Left renal cortex interstitium (tissue), 4 donors: ENCODE data around the gene NR5A2. TPM values are rescaled to one million over a fixed set of nuclear protein-coding genes. Genes with fewer than 3 reads are reported as not detected.

ENCODE experiments used
- DNase-seq, 4 donors: peaks; one replicate each; pipeline ENCODE4 v3.0.0-alpha.2; 2013; ENCODE audit warnings: low read depth in 4 of 4, low spot score in 2 of 4, missing footprints in 1 of 4
- polyA plus RNA-seq, 4 donors: library from polyadenylated mRNA; unstranded; fragments of 120-200 nt; gene quantifications; one replicate each; pipeline ENCODE4 v1.2.1, GENCODE V29; 2013; ENCODE audit not compliant: insufficient read length in 4 of 4

The NR5A2 gene
- polyA plus RNA-seq, 4 donors, result 1.8 to 2.6 (median 2.3) TPM

DNA sequence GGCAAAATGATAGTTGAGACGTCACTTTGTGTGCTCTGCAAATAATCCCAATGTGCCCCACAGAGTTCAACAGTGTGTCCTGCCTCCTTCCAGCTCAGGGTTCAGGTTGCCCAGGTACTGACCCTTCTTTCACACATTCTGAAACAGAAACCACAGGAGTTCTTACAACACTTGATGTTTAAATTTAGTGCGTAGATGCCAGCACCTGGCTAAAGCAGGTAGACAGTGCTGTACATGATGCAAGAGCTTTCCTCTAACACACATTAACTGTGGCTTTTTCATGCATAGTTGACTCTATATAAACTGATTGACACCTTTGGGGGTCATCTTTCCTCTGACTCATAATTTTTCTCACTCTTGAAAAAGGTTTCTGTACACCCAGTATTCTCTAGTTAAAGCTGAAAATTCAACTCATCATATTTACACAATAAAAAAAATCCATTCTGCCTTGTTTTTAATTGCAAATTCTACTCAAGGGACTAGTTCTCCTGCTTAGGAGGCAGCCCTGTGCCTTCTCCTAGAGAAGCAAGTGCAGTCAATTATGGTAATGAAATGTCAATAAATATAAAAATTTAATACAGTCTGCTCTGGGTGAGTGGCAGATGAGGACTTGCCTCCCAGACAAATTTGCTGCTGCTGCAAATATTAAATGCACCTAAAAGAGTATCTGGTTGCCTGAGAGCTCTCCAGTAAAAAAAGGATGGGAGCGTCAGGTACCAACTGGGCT, 91.4 kb downstream of the NR5A2 start:
- no peak for DNase-seq

DNA sequence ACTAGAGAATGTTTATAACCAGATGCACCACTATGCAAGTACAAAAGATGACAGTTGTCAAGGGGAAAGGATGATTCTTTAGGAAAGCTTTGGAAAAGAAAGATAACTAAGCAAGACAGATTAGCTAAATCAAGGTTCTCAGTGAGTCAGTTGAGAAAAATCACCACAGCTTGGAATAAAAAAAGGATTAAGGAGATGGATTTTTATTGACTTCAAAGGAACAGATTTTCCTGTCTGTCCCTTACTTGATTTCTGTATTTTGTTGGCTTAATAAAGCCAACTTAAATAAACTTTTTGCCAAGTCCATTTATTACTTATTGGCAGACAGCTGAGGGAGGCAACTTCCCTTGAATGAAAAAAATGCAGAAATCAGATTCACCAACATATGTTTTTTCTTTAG, 93.9 kb downstream of the NR5A2 start:
- DNase-seq, result no peak

DNA sequence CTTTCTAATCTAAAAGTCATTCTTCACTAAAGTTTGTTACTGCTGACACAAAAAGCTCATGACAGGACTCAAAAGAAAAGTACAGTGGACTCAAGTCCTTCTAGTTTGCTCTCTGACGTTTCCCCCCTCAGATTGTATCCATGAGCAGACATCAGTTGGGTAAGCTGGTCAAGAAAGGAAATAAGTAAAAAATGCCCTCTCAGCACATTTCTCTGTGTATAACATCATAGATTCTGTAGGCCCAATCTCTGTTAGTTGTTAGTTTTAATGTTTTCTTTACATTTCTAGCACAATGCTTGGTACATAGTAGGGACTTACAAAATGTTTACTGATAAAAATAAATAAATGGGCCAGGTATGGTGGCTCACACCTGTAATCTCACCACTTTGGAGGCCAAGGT, 96.8 kb downstream of the NR5A2 start:
- DNase-seq, result no peak

DNA sequence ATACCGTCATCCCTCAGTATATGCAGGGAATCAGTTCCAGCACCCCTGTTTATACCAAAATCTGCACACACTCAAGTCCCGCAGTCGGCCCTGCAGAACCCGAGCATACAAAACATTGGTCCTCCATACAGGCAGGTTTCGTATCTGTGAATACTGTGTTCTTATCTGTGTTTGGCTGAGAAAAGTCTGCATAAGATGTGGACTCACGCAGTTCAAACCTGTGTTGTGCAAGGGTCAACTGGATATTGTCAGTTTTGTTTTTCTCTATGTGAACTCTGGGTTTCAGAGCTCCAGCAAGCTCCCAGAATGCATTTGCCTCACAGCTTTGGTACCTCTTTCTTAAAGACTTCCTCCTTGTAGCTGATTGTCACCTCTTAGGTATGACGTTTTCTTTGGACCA, 100.6 kb downstream of the NR5A2 start:
- DNase-seq, result no peak

DNA sequence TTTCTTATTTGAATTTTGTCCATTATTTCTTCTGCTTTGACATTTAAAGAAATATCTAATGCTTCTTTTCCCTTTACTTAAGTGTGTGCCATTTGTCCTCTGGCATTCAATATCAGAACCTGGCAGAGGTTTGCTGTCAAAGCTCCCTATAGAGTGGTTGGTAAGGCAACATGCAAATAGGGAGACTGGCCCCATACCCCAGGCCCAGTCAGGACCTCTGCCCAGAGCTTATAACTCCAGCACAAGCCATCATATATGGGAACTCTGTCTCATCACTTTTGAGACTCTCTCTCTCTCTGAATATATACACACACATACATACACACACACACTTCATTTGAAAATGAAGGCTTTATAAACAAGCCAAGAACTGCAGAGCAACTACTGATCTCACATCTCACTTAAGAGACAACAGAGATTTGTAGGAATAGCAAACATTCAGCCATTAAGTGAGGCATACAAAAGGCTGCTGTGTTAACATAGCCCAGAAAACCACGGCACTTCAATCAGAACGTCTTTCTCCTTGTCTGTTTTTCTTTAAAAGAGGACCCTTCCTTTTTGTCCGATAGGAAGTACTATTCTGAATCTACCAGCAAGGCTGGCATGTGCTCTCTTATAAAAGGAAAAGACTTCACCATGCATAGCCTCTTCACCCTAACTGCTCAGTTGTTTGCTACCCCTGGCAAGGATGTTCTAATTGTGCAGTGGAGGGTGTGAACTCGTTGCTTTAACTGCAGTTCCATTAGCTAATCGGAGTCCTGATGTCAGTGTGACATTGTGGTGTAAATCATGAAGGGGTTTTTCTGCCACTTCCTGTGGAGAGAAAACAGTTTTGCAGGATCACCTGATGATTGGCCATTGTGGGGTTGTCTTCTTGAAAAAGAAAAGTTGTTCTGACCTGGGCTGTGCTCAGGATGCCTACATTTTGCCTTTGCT, 101.7 kb downstream of the NR5A2 start:
- DNase-seq, result no peak

DNA sequence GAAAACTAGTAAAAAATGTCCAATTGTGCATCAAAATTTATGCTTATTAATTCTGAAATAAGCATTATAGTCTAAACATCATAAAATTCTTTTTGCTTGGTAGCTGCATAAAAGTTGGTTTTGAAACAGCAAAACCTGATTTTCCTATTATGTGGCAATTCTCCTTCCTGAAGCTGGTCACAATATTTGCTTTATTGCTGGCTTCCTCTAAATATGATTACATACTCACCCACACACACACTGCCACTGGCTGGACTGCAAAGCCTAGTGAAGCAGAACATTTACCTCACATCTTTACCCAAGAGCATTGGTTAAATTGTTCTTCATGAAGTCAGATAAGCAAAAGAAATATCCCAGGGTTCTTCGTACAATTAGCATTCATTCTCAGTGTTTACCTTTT, 103.0 kb downstream of the NR5A2 start:
- no peak for DNase-seq

DNA sequence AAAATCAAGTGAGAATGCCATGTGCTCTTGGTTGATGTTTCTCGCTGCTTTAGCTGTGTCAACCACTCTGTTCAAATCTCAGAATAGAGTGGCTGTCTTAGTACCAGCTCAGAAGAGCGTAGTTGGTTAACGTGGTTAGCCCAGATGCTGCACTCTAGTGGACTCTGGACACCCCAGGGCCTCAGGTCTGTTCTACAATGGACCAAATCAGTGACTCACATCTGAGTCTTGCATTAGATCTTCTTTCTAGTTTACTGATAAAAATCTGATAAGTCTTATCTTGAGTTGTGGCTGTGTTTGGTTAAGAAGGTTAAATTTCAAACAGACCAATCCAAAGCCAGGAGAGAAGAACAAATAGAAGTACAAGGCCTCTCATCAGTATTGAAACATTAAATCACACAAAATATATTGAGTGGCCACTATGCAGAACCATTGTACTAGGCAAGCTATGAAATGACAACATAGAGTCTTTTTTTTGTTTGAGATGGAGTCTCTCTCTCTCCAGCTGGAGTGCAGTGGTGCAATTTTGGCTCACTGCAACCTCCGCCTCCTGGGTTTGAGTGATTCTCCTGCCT, 104.1 kb downstream of the NR5A2 start:
- no peak for DNase-seq

DNA sequence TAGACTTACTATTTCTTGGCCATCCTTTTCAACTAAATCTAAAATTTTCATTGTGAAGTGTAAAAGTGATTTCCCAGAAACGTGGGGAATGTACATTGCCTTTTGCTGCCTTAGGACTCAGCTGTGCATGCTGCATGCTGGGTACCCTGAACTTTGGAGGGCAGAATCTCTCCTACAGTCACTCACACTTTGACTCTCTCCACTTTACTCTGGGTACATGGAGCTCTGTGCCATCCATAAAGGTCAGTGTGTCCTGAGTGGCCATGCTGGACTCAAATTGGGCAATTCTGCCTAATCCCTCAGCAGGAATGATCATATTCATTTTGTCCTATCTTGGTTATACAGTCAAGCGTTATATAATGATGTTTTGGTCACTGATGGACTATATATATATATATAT, 105.6 kb downstream of the NR5A2 start:
- DNase-seq, result no peak

DNA sequence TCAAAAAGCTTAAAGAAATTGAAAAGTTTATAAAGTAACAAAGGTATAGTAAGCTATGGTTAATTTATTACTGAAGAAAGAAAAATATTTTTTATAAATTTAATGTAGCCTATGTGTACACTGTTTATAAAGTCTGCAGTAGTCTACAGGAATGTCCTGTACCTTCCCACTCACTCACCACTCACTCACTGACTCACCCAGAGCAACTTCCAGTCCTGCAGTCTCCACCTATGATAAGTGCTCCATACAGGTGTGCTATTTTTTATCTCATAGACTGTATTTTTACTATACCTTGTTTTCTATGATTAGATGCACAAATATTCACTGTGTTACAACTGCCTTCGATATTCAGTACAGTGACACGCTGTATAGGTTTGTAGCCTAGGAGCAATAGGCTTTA, 106.6 kb downstream of the NR5A2 start:
- no peak for DNase-seq

DNA sequence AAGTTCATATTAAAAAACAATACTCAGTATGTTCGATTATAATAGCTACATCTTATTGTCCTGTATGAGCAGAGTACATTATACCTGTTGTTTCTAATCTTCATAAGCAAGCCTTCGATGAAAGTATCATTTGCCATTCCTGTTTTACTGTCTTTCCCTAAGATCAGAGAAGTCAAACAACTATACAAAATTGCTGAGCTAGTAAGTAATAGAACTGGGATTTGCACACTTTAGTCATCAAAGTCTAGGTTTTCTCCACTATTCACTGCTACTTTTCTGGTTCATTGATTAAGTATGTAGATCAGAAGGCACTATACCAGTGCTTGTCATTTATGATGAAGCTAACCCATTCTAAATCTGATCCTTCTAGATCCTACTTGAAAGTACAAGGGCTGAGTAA, 108.9 kb downstream of the NR5A2 start:
- no peak for DNase-seq

DNA sequence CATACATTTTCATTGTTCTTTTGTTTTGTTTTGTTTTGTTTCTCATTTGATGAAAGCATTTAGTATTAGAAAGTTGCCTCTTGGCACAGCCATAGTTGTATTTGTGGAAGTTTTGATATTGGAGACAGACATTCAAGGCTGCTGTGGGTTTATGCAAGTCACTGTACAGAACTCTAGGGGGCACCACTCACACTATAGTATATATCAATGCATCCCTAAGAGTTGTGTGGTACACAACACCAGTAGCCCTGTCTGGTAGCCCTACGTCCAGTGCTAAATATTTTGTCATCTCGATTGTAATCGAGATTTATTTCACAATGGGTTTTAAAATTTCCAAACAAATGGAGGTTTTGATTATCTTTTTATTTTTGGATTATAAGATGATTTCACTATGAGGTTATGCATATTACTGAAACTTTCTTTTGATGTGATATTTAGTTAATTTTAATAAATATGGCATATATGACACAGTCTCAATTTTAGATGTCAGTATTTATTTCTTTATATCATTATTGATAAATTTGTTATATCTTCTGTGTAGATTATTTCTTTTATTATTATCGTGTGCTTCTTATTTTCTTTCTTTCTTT, 112.2 kb downstream of the NR5A2 start:
- peak in 1 of 4 donors; percentile 12 for DNase-seq

DNA sequence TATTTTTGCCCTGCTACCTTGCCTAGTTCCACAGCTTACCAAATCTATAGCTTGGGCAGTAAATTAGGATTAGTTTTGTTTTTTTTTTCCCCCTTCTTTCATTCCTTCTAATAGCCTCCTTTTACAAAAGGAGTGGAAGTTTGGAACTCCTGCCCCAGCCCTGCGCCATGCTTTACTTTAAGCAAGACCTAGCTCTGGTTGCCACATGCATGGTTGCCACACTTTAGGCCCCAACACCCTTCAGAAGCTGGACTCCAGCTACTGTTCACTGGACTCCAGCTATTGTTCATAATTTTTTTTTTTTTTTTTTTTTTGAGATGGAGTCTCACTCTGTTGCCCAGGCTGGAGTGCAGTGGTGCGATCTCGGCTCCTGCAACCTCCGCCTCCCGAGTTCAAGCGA, 115.8 kb downstream of the NR5A2 start:
- DNase-seq, result no peak

DNA sequence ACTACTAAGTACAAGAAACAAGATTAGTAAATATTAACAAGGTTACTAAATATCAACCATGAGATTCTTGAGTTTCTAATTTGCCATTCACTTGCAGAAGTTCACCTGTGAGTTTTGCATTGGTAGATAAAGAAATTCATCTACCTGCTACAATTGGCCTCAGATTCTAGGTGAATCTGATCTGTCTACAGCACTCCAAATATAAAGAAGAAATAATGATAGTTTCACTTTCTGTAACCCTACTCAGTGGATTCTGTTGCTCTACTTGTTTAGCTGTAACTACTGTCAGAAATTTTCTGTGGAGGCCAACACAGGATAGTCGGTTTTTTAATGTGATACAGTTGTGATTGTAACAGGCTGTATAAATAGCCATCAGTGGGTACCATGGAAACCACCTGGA, 118.6 kb downstream of the NR5A2 start:
- DNase-seq, result no peak

DNA sequence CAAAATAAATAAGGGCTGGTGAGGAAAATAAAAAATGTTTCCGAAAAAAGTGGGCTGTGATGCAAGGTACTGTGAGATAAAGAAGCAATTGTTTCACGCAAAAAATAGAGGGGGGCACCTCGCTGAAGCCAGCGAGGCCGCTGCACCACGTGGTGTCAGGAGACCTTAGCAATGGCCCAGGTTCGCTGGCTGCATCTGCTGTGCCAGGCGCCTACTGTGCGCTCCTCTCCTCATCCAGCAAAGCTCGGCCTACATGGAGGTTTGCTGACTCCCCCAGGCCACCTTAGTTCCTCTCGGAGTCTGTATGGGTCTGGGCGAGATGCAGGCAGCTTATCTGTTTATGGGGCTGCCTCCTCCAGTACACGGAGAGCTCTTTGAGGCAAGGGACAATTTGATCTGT, 119.6 kb downstream of the NR5A2 start:
- DNase-seq, result no peak

DNA sequence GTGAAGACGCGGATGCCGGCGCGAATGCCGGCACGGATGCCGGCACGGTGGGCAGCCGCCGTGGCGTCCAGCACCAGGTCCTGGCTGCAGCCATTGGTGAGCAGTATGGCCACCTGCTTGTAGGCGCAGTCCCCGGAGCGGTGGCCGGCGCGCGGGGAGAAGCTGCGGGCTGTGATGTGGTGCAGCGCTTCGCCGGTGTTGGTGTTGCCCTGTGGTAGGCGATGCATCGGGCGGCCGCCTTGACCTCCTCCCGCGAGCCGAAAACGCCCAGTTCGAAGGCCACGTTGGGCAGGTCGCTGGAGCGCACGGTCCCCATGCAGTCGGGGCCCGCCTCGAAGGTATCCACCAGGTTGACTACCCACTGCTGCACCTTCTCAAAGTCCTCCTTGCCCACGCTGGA, 120.2 kb downstream of the NR5A2 start:
- DNase-seq, result no peak

DNA sequence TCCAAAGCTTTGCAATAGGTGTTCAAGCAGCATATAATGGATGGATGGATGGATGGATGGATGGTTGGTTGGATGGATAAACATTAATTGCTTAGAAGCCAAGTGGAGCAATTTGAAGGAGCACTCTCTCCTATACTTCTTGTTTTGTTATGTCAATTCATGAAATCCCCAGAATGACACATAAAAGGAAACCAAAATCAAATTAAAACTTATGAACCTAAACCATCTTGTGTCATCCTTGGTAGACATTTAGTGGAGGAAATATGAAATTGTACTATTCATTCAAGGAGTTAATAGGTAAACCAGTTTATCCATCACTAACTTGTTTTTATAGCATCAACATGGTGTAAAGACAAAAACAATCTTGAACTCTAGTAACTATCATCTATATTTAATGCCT, 122.5 kb downstream of the NR5A2 start:
- no peak for DNase-seq

DNA sequence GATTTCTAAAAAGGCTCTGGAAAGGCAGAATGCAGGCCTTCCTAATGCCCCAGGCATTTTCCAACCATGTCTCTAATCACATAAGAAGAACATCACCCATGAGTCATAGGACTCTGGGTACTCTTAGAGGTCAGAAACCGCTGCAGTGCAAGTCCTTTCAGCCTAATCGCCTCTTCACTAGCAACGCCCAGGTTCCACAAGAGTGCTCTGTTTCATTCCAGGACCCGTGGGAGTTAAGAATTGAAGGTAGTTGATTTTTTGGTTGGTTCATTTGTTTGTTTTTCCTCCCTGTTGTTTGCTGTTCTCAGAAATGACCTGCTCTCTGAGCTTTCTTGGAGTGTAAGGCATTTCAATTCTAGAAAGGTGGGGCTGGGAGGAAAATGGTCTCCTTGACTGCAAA, 123.2 kb downstream of the NR5A2 start:
- DNase-seq, result no peak

DNA sequence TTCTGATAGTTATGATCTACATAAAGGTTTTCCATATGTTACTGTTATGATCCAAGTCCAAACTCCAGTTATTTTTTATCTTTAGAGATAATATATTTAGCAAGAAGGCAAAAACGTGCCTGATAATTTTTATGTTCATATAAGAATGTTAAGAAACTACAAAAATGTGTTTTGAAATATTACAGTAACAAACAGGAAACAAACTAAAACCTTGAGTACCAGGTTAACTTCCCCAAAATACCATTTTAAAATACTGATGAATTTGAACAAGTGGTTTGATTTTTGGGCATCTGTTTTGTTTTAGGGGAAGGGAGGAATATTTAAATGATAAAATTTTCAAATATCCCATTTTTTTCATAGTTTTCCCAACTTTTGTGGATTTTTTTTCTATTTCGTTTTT, 124.8 kb downstream of the NR5A2 start:
- no peak for DNase-seq

DNA sequence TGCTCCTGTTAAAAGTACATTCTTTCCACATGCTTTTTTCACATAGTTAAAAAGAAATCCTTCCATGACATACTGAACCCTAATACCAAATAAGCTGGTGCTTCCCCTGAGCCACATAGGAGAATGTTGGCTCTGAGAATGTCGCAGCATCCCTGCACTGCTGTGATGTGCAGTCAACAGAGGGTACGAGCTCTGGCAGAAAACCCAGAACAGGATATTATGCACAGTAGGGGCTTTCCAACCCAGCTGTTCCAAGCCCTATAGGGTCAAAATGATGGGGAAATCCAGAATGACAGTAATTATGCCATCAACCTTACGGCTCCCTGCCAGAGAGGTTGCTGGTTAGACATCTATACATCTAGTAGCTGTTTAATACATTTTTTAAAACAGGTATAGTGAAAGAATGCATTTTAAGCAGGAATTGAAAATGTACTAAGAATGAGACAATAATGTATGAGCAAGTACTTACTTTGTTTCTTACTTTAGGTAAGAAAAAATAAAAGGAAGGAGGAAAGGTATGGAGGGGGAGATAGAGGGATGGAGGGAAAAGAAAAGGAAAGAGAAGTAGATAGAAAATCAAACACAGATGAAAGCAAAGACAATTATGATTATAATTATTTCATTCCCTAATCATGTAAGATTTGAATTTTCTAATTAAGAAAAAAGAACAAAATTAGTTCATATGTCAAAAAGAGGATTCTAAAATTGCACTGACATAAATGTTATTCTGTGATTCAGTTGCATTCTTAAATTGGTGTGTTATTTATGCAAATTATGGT, 126.0 kb downstream of the NR5A2 start:
- no peak for DNase-seq

DNA sequence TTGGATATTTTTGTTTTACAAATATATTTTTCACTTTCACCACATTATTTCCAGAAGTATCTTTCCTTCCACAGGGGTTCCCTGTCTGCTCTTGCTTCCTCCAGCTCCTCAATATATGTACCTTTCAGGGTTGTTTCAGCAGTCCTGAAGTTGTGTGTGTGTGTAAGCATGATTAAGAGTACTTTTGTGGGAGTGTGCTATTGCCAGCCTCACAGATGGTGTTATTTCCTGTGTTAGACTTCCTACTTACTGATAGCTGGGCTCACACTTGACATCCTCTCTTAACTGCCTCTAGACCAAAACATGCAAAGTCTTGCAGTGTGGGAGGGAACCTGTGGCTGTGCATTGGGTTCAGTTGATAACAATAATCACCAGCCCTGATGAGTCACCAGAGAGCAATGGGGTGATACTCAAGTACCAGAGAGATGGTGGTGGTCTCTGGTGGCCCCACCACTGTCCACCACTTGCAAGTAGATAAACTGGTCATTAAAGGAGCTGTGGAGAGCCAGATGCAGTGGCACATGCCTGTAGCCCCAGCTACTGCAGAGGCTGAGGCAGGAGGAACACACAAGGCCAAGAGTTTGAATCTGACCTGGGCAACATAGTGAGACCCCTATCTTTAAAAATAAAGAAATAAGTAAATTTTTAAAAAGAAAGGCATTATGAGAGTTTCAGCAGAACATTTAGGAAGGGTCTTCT, 126.7 kb downstream of the NR5A2 start:
- DNase-seq, result no peak
